IPS-NIHi7 (cell line): ENCODE results near the gene CSH2.
"Not testable (repeated sequence)": the region's sequence is repeated elsewhere in the genome, so short reads cannot be mapped to it uniquely, and the experiment has no call there.

Experiments
- DNase-seq: peaks from one replicate; pipeline ENCODE4 v3.0.0; 2012; ENCODE audit warnings: mixed read lengths; ENCODE audit errors: extremely low spot score

The CSH2 gene

GRCh38 chr17:63873577-63873976 lies at the start of gene CSH2:
TSS of gene CSH2 (minus strand) at chr17:63873677. CDS start at chr17:63873614, 63 bp downstream.
- DNase-seq: not testable (repeated sequence)

- not testable (repeated sequence) for DNase-seq
Measured at GRCh38 chr17:63922402-63922801, 48.9 kb upstream of the CSH2 start.

- DNase-seq: not testable (repeated sequence)
Measured at GRCh38 chr17:63920779-63921178, 47.3 kb upstream of the CSH2 start.

GRCh38 chr17:63920050-63920449 lies 46.6 kb upstream of the CSH2 start:
- DNase-seq: not testable (repeated sequence)

- DNase-seq: peak; percentile 83
Measured at GRCh38 chr17:63919311-63919723, 45.8 kb upstream of the CSH2 start.

- DNase-seq: not testable (repeated sequence)
Measured at GRCh38 chr17:63918789-63919305, 45.4 kb upstream of the CSH2 start, which contains the start of gene GH1. TSS of gene GH1 (minus strand) at chr17:63918839. CDS start at chr17:63918776, 63 bp downstream.

GRCh38 chr17:63918305-63918704 lies 44.8 kb upstream of the CSH2 start:
- DNase-seq: peak; percentile 72

- no peak for DNase-seq
Measured at GRCh38 chr17:63917646-63918045, 44.2 kb upstream of the CSH2 start.

- DNase-seq: not testable (repeated sequence)
Measured at GRCh38 chr17:63917206-63917605, 43.7 kb upstream of the CSH2 start.

- DNase-seq: no peak
Measured at GRCh38 chr17:63916566-63917185, 43.2 kb upstream of the CSH2 start.

- not testable (repeated sequence) for DNase-seq
Measured at GRCh38 chr17:63915753-63916152, 42.3 kb upstream of the CSH2 start.

GRCh38 chr17:63914471-63914870 lies 41.0 kb upstream of the CSH2 start:
- DNase-seq: no peak

GRCh38 chr17:63911657-63912100 lies 38.2 kb upstream of the CSH2 start:
- peak; percentile 75 for DNase-seq

GRCh38 chr17:63911041-63911635 lies 37.7 kb upstream of the CSH2 start, which contains the start of gene CSHL1:
TSS of gene CSHL1 (minus strand) at chr17:63911258. CDS start at chr17:63911196, 62 bp downstream.
- DNase-seq: no peak

GRCh38 chr17:63910096-63910495 lies 36.6 kb upstream of the CSH2 start:
- no peak for DNase-seq

GRCh38 chr17:63909586-63909985 lies 36.1 kb upstream of the CSH2 start:
- DNase-seq: not testable (repeated sequence)

- DNase-seq: peak; percentile 12
Measured at GRCh38 chr17:63907161-63907778, 33.8 kb upstream of the CSH2 start.

GRCh38 chr17:63904796-63905195 lies 31.3 kb upstream of the CSH2 start:
- DNase-seq: not testable (repeated sequence)

- not testable (repeated sequence) for DNase-seq
Measured at GRCh38 chr17:63903787-63904201, 30.3 kb upstream of the CSH2 start.

GRCh38 chr17:63901971-63902370 lies 28.5 kb upstream of the CSH2 start:
- not testable (repeated sequence) for DNase-seq

GRCh38 chr17:63898899-63899798 lies 25.7 kb upstream of the CSH2 start:
- not testable (repeated sequence) for DNase-seq
